SU-DHL-6 (cell line): ENCODE results near the gene MS4A5.
A peak's percentile ranks its signal among the peaks of the same experiment; 100 is the strongest.

ENCODE experiments used
- H2AFZ ChIP-seq: fragments of 200-600 bp; sonication (generic); 2 replicates; pipeline ENCODE4 v1.6.1; 2014; ENCODE audit warnings: low read depth, mild to moderate bottlenecking, moderate library complexity, mixed read lengths, antibody characterized with exemption, low read length; ENCODE audit not compliant: severe bottlenecking
- H3F3A ChIP-seq: fragments of 200-600 bp; shearing (Covaris generic); 2 replicates; pipeline ENCODE4 v1.6.0; 2016; ENCODE audit warnings: antibody characterized with exemption, mild to moderate bottlenecking; ENCODE audit not compliant: insufficient read depth
- H3K27ac ChIP-seq: fragments of 200-600 bp; sonication (generic); 2 replicates; pipeline ENCODE4 v1.5.1; 2016; ENCODE audit warnings: low read depth, mild to moderate bottlenecking, low read length, moderate library complexity, mixed read lengths
- H3K27me3 ChIP-seq: fragments of 200-600 bp; sonication (generic), shearing (Covaris generic); 2 replicates; pipeline ENCODE4 v1.6.0; 2014; ENCODE audit warnings: mild to moderate bottlenecking, low read length
- H3K36me3 ChIP-seq: fragments of 200-600 bp; sonication (generic); 2 replicates; pipeline ENCODE4 v1.6.1; 2014; ENCODE audit warnings: mild to moderate bottlenecking, low read length, mixed read lengths
- H3K4me2 ChIP-seq: fragments of 300-600, 200-600 bp; shearing (Covaris generic), sonication (generic); 2 replicates; pipeline ENCODE4 v1.6.0; 2014; ENCODE audit warnings: low read length, low read depth, mild to moderate bottlenecking; ENCODE audit not compliant: poor library complexity, severe bottlenecking
- H3K4me3 ChIP-seq: fragments of 200-600 bp; sonication (generic); 2 replicates; pipeline ENCODE4 v1.5.1; 2014; ENCODE audit warnings: antibody characterized with exemption, low read length, mild to moderate bottlenecking, mixed read lengths; ENCODE audit not compliant: insufficient read depth, poor library complexity, severe bottlenecking
- H3K79me2 ChIP-seq: fragments of 200-600 bp; sonication (generic); 2 replicates; pipeline ENCODE4 v1.6.1; 2014; ENCODE audit warnings: mild to moderate bottlenecking, low read length, moderate library complexity; ENCODE audit not compliant: insufficient read depth
- H3K9ac ChIP-seq: fragments of 200-600 bp; sonication (generic); 2 replicates; pipeline ENCODE4 v1.7.0; 2014; ENCODE audit warnings: mild to moderate bottlenecking, low read length
- H3K9me2 ChIP-seq: fragments of 200-600 bp; sonication (generic); replicated peaks from 2 replicates; pipeline ENCODE4 v1.6.1; 2014; ENCODE audit warnings: low read length; ENCODE audit not compliant: insufficient read depth
- H3K9me3 ChIP-seq: fragments of 200-600 bp; sonication (generic); 2 replicates; pipeline ENCODE4 v1.6.1; 2014; ENCODE audit warnings: low read length, mixed read lengths; ENCODE audit not compliant: insufficient read depth
- H4K20me1 ChIP-seq: fragments of 200-600 bp; sonication (generic); 2 replicates; pipeline ENCODE4 v1.6.1; 2014; ENCODE audit warnings: low read depth, mild to moderate bottlenecking, antibody characterized with exemption, low read length, moderate library complexity, mixed read lengths
- CTCF ChIP-seq: fragments of 200-600 bp; sonication (generic); IDR thresholded peaks from one replicate; pipeline ENCODE4 v1.5.1; 2017; ENCODE audit warnings: antibody characterized with exemption, mild to moderate bottlenecking, low read length, moderate library complexity; ENCODE audit not compliant: insufficient read depth, poor library complexity, severe bottlenecking
- EZH2phosphoT487 ChIP-seq: fragments of 200-600 bp; sonication (generic), shearing (Covaris generic); conservative IDR thresholded peaks from 2 replicates; pipeline ENCODE4 v1.6.1; 2018; ENCODE audit warnings: mild to moderate bottlenecking, antibody characterized with exemption, low read length, moderate library complexity, mixed read lengths

Gene MS4A5

GRCh38 chr11:60455531-60456042 is 26.2 kb downstream of the MS4A5 start, which contains the start of gene MS4A1:
MS4A1 (plus strand) TSS chr11:60455847; CDS start chr11:60462375, 6,528 bp downstream.
- peak within 1 kb of the TSS; percentile 99 for H3K27ac ChIP-seq
- peaks cover 50% of the 10 kb centered on the region for H3K79me2 ChIP-seq
- no peak for TF ChIP-seq EZH2phosphoT487
- TF ChIP-seq CTCF: no peak
- H3K4me3 ChIP-seq: peak within 1 kb of the TSS; percentile 83
- peak within 1 kb of the TSS; percentile 96 for H3K9ac ChIP-seq
- no peaks in the 10 kb centered on the region for H3K9me2 ChIP-seq
- H2AFZ ChIP-seq: no peak within 1 kb of the TSS
- peaks cover 69% of the 10 kb centered on the region for H3F3A ChIP-seq
- H3K9me3 ChIP-seq: no peaks in the 10 kb centered on the region
- no peaks in the 10 kb centered on the region for H3K27me3 ChIP-seq
- H3K36me3 ChIP-seq: peaks cover 40% of the 10 kb centered on the region
- H4K20me1 ChIP-seq: peaks cover 19% of the 10 kb centered on the region
- peak within 1 kb of the TSS; percentile 83 for H3K4me2 ChIP-seq

GRCh38 chr11:60457576-60457975 is 28.2 kb downstream of the MS4A5 start:
- H3K4me2 ChIP-seq: peak overlapping the region; percentile 83
- H3K79me2 ChIP-seq: peaks cover 69% of the 10 kb centered on the region
- TF ChIP-seq CTCF (no peak), EZH2phosphoT487 (no peak)
- peak overlapping the region; percentile 99 for H3K27ac ChIP-seq
- H3F3A ChIP-seq: peaks cover 87% of the 10 kb centered on the region
- H2AFZ ChIP-seq: no peak overlapping the region
- H4K20me1 ChIP-seq: peaks cover 36% of the 10 kb centered on the region
- no peaks in the 10 kb centered on the region for H3K9me3 ChIP-seq
- H3K36me3 ChIP-seq: peaks cover 59% of the 10 kb centered on the region
- H3K4me3 ChIP-seq: peak overlapping the region; percentile 83
- H3K9ac ChIP-seq: peak overlapping the region; percentile 96
- H3K27me3 ChIP-seq: no peaks in the 10 kb centered on the region
- no peaks in the 10 kb centered on the region for H3K9me2 ChIP-seq

- H3K4me3 ChIP-seq: peak overlapping the region; percentile 83
- peaks cover 77% of the 10 kb centered on the region for H3K36me3 ChIP-seq
- H3K79me2 ChIP-seq: peaks cover 79% of the 10 kb centered on the region
- H3K9me3 ChIP-seq: no peaks in the 10 kb centered on the region
- no peak overlapping the region for H2AFZ ChIP-seq
- TF ChIP-seq CTCF (no peak), EZH2phosphoT487 (no peak)
- peak overlapping the region; percentile 83 for H3K4me2 ChIP-seq
- no peaks in the 10 kb centered on the region for H3K9me2 ChIP-seq
- H3K27me3 ChIP-seq: no peaks in the 10 kb centered on the region
- peaks cover 53% of the 10 kb centered on the region for H4K20me1 ChIP-seq
- peaks cover 95% of the 10 kb centered on the region for H3F3A ChIP-seq
- peak overlapping the region; percentile 96 for H3K9ac ChIP-seq
- peak overlapping the region; percentile 99 for H3K27ac ChIP-seq
Measured at GRCh38 chr11:60459345-60459744, 30.0 kb downstream of the MS4A5 start.
